Panc1 (cell line): ENCODE results near the gene SOBP.

Source experiments
- TCF7L2 ChIP-seq: IDR thresholded peaks from 2 replicates; pipeline ENCODE4 v1.6.1; 2011; ENCODE audit warnings: mild to moderate bottlenecking, low read depth, low read length, inconsistent platforms
- TF ChIP-seq, protein P1 (sequence below): fragments of 450-650 bp; IDR thresholded peaks from 2 replicates; pipeline ENCODE4 v1.5.1; 2017; ENCODE audit warnings: mild to moderate bottlenecking

DNA sequence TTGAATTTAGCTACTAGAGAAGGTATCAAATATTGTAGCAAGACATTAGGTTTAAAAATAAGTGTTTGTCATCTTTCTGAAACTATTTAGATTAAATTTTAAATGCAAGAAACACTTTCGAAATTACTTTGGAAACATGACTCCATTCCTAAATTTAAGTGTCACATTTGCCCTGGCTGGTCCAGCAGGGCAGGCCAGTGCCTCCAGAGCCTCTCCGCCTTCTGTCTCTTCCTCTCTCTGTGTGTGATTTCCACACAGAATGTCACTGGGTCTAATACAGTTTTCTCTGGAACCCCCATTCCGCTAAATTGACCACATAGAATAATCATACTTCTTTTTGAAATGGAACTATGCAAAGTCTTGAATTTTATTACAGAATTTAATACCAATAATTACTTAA is 111.5 kb downstream of the SOBP start:
- TF ChIP-seq, protein P1, sequence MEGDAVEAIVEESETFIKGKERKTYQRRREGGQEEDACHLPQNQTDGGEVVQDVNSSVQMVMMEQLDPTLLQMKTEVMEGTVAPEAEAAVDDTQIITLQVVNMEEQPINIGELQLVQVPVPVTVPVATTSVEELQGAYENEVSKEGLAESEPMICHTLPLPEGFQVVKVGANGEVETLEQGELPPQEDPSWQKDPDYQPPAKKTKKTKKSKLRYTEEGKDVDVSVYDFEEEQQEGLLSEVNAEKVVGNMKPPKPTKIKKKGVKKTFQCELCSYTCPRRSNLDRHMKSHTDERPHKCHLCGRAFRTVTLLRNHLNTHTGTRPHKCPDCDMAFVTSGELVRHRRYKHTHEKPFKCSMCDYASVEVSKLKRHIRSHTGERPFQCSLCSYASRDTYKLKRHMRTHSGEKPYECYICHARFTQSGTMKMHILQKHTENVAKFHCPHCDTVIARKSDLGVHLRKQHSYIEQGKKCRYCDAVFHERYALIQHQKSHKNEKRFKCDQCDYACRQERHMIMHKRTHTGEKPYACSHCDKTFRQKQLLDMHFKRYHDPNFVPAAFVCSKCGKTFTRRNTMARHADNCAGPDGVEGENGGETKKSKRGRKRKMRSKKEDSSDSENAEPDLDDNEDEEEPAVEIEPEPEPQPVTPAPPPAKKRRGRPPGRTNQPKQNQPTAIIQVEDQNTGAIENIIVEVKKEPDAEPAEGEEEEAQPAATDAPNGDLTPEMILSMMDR = no peak
- no peak for TF ChIP-seq TCF7L2
